DMS114 treated with DMSO at 0.1 percent for 48 hours (cell line): ENCODE measurements around the gene APOO.

Source experiments
- DNase-seq: peaks from one replicate; lab custom pipeline; 2025; ENCODE audit not compliant: unreplicated experiment; lab: John Stamatoyannopoulos, UW

Gene APOO

GRCh38 chrX:23907498-23908218, at the start of gene APOO, which contains the start of gene CXorf58:
Gene APOO (minus strand): TSS chrX:23907938. CDS start chrX:23907702, 236 bp downstream.
Gene CXorf58 (plus strand): TSS chrX:23908006. CDS start chrX:23910303, 2,297 bp downstream.
- DNase-seq = peak; percentile 87

- DNase-seq = no peak
These were observed 46.7 kb upstream of the APOO start for GRCh38 chrX:23954396-23954795.

- no peak for DNase-seq
These were observed 46.2 kb upstream of the APOO start for GRCh38 chrX:23953908-23954269.

GRCh38 chrX:23952984-23953907, 45.5 kb upstream of the APOO start:
- DNase-seq = no peak

GRCh38 chrX:23952391-23952790, 44.7 kb upstream of the APOO start:
- DNase-seq = no peak

- DNase-seq = no peak
These were observed 37.5 kb upstream of the APOO start for GRCh38 chrX:23945206-23945605.

- no peak for DNase-seq
These were observed 36.5 kb upstream of the APOO start for GRCh38 chrX:23944234-23944633.

- DNase-seq = no peak
These were observed 31.5 kb upstream of the APOO start for GRCh38 chrX:23939203-23939602.

- no peak for DNase-seq
These were observed 31.0 kb upstream of the APOO start for GRCh38 chrX:23938690-23939089.

GRCh38 chrX:23937100-23937499, 29.4 kb upstream of the APOO start:
- DNase-seq = no peak

GRCh38 chrX:23936180-23936579, 28.4 kb upstream of the APOO start:
- DNase-seq = no peak

- no peak for DNase-seq
These were observed 27.4 kb upstream of the APOO start for GRCh38 chrX:23935106-23935505.

GRCh38 chrX:23932046-23932445, 24.3 kb upstream of the APOO start:
- DNase-seq = no peak

- DNase-seq = no peak
These were observed 23.3 kb upstream of the APOO start for GRCh38 chrX:23930894-23931604.

- DNase-seq = no peak
These were observed 18.3 kb upstream of the APOO start for GRCh38 chrX:23926015-23926414.

GRCh38 chrX:23919706-23920320, 12.1 kb upstream of the APOO start:
- DNase-seq = no peak

- no peak for DNase-seq
These were observed 11.4 kb upstream of the APOO start for GRCh38 chrX:23919148-23919547.

- no peak for DNase-seq
These were observed 3.5 kb upstream of the APOO start for GRCh38 chrX:23911126-23911835.

- peak; percentile 9 for DNase-seq
These were observed 674 bp upstream of the APOO start for GRCh38 chrX:23908219-23909004.

GRCh38 chrX:23907111-23907497, 634 bp downstream of the APOO start:
- no peak for DNase-seq
